H1 (cell line): Measurements from ENCODE around the gene ASPHD2. TPM values are rescaled to one million over a fixed set of nuclear protein-coding genes. Genes with fewer than 3 reads are reported as not detected.

Experiments used
- CHD2 ChIP-seq: IDR thresholded peaks from 2 replicates; pipeline ENCODE4 v1.6.1; 2012; ENCODE audit warnings: low read length, improper control_type of control experiment
- RNF2 ChIP-seq: fragments of 200-900, 300-1000 bp; sonication (generic); IDR thresholded peaks from 2 replicates; pipeline ENCODE4 v1.7.1; 2016; ENCODE audit warnings: borderline replicate concordance, low read depth, mild to moderate bottlenecking, antibody characterized with exemption, low read length; ENCODE audit not compliant: poor library complexity, severe bottlenecking; ENCODE audit errors: missing control alignments
- polyA plus RNA-seq, 7 experiments: library from polyadenylated mRNA; depleted of rRNA in 3 of 7; stranded (reverse) in 5 of 7; unstranded in 2 of 7; fragments of >200 nt in 5 of 7; fragments of 200-250 nt in 2 of 7; gene quantifications; 1 replicate in 5 of 7; 2 replicates in 1 of 7; 4 replicates in 1 of 7; pipeline versions ENCODE4 v1.2.1 to v1.2.3, GENCODE V29; 2011 to 2013; ENCODE audit warnings: missing spikeins in 2 of 7, mixed read lengths in 2 of 7
- total RNA-seq: library from RNA; stranded (reverse); fragmentation: NEBNext Ultra II Directional; extraction: Animal tissue kit (Norgen Biotek cat#: 25700); gene quantifications from 2 replicates; pipeline ENCODE4 v1.2.1, GENCODE V29; 2021

ASPHD2 gene
- total and polyA plus RNA-seq, 2 of the 8 experiments (the other 6 are each of a cell fraction or from before 2014, with no cell fraction given) = 7.2 to 11.0 TPM

DNA sequence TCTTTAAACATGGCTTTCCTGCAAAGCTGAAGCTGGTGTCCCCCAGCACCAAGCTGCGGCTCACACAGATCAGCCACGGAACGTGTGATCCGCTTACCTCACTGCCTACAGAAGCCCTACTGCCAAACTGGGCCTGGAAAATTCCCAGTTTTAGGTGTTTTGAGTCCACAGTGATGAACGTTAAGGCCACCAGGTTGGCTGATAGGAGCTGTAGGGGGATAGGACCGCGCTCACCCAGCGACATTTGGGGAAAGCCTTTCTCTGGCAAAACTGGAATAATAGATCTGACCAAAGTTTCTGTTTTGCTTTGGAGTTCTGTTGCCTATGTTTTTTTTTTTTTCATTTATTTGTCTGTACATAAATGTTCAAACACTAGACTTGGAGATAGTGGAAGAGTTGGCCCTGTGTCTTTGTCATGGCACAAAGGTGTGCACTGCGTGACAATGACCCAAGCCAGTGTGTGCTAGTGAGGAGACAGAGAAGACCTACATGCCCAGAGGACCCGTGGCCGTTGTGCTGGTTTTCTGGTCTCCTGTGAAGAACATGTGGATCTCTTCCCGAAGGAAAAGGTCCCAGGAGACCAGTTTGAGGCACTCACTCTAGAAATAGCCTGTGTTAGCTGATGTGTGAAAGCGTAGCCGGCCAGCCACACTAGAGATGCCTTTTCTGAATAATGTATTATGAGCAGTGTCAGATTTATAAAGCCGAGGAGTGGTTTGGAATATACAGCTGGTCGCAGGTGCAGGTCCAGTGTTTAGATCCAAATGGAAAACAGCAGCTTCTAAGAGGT, 15.0 kb downstream of the ASPHD2 start (continued):
- TF ChIP-seq RNF2 (no peak), CHD2 (no peak)
